ENCODE data around the gene FUT2. TPM values are rescaled to one million over a fixed set of nuclear protein-coding genes. Genes with fewer than 3 reads are reported as not detected.

FUT2 gene
- total and polyA plus RNA-seq, 10 of the 15 experiments (the other 5 are each of a cell fraction or from before 2014, with no cell fraction given): 0.02 to 0.13 (median 0.07) TPM; not detected in 7

DNA sequence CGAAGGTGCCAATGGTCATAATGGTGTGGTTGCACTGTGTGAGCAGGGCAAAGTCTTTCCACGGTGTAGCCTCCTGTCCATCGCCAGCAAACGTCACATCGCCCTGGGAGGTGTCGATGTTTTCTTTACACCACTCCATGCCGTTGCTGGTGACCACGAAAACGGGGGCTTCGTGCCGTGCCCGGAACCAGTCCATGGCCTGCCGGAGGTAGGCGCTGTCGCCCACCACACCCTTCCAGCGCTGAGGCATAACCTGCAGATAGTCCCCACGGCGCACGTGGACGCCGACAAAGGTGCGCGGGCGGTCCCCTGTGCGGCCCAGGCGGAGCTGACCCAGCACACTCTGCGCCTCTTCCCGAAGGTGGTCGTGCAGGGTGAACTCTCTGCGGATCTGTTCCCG lies 54.6 kb downstream of the FUT2 start:
- in situ Hi-C loops (cut with MboI) (no loop called here), intact Hi-C loops (cut with micrococcal nuclease; ENCODE audit: unreplicated experiment) (no loop called here)
- POLR2A ChIA-PET: no interaction called here
- Histone ChIP-seq H3K4me2 (ENCODE audit: control insufficient read depth, insufficient read depth) (no peak overlapping the region), H3K4me1 (ENCODE audit: control insufficient read depth, insufficient read depth, low read length) (no peaks in the 10 kb centered on the region), H3K36me3 (ENCODE audit: control insufficient read depth in 2 of 2, insufficient read depth in 2 of 2, low read length in 1 of 2) (no peaks in the 10 kb centered on the region), H4K20me1 (ENCODE audit: control insufficient read depth, insufficient read depth) (no peaks in the 10 kb centered on the region), H2AFZ (ENCODE audit: control insufficient read depth, low read depth, low read length) (no peak overlapping the region), H3K27me3 (replicated peaks in 1 of 2; ENCODE audit: control insufficient read depth in 2 of 2, insufficient read depth in 2 of 2, low read length in 1 of 2) (peaks cover 2 to 6% of the 10 kb centered on the region in 2 experiments; a peak in 3 of 4 replicates), H3K9ac (ENCODE audit: control insufficient read depth, insufficient read depth, low read length) (no peak overlapping the region), H3K79me2 (ENCODE audit: control insufficient read depth, insufficient read depth, low read length) (no peaks in the 10 kb centered on the region), H3K9me3 (replicated peaks; ENCODE audit: control insufficient read depth, insufficient read depth, low read length) (peaks cover 2% of the 10 kb centered on the region; the same call in 1 of the 3 replicates), H3K4me3 (no peak overlapping the region), H3K27ac (ENCODE audit: control insufficient read depth, insufficient read depth) (no peak overlapping the region)
- CTCF ChIA-PET: no interaction called here
- TF ChIP-seq RELB (IDR thresholded peaks at IDR 0.05; ENCODE audit: low read depth) (no peak), BCL3 (IDR thresholded peaks at IDR 0.05; ENCODE audit: borderline replicate concordance, insufficient read depth, low read depth, low read length, poor library complexity, severe bottlenecking) (no peak), GABPA (IDR thresholded peaks at IDR 0.05; ENCODE audit: low read depth) (no peak), RBBP5 (conservative IDR thresholded peaks at IDR 0.05) (no peak), MEF2B (IDR thresholded peaks at IDR 0.05; ENCODE audit: partially characterized antibody, poor library complexity, severe bottlenecking) (no peak), SMAD1 (IDR thresholded peaks at IDR 0.05; ENCODE audit: low read depth, partially characterized antibody) (no peak), TBL1XR1 (IDR thresholded peaks at IDR 0.05; ENCODE audit: low read depth, low read length) (no peak), BACH1 (IDR thresholded peaks at IDR 0.05; ENCODE audit: borderline replicate concordance) (no peak), MTA2 (IDR thresholded peaks at IDR 0.05; ENCODE audit: low read depth) (no peak), CHD4 (IDR thresholded peaks at IDR 0.05) (no peak), KDM1A (IDR thresholded peaks at IDR 0.05; ENCODE audit: borderline replicate concordance) (no peak), PAX5 (IDR thresholded peaks at IDR 0.05; ENCODE audit: borderline replicate concordance, low read depth, low read length) (no peak)
- TF ChIP-seq, protein P1, sequence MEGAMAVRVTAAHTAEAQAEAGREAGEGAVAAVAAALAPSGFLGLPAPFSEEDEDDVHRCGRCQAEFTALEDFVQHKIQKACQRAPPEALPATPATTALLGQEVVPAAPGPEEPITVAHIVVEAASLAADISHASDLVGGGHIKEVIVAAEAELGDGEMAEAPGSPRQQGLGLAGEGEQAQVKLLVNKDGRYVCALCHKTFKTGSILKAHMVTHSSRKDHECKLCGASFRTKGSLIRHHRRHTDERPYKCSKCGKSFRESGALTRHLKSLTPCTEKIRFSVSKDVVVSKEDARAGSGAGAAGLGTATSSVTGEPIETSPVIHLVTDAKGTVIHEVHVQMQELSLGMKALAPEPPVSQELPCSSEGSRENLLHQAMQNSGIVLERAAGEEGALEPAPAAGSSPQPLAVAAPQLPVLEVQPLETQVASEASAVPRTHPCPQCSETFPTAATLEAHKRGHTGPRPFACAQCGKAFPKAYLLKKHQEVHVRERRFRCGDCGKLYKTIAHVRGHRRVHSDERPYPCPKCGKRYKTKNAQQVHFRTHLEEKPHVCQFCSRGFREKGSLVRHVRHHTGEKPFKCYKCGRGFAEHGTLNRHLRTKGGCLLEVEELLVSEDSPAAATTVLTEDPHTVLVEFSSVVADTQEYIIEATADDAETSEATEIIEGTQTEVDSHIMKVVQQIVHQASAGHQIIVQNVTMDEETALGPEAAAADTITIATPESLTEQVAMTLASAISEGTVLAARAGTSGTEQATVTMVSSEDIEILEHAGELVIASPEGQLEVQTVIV (IDR thresholded peaks at IDR 0.05; ENCODE audit: borderline replicate concordance, partially characterized antibody): no peak
- TF ChIP-seq, protein P2, sequence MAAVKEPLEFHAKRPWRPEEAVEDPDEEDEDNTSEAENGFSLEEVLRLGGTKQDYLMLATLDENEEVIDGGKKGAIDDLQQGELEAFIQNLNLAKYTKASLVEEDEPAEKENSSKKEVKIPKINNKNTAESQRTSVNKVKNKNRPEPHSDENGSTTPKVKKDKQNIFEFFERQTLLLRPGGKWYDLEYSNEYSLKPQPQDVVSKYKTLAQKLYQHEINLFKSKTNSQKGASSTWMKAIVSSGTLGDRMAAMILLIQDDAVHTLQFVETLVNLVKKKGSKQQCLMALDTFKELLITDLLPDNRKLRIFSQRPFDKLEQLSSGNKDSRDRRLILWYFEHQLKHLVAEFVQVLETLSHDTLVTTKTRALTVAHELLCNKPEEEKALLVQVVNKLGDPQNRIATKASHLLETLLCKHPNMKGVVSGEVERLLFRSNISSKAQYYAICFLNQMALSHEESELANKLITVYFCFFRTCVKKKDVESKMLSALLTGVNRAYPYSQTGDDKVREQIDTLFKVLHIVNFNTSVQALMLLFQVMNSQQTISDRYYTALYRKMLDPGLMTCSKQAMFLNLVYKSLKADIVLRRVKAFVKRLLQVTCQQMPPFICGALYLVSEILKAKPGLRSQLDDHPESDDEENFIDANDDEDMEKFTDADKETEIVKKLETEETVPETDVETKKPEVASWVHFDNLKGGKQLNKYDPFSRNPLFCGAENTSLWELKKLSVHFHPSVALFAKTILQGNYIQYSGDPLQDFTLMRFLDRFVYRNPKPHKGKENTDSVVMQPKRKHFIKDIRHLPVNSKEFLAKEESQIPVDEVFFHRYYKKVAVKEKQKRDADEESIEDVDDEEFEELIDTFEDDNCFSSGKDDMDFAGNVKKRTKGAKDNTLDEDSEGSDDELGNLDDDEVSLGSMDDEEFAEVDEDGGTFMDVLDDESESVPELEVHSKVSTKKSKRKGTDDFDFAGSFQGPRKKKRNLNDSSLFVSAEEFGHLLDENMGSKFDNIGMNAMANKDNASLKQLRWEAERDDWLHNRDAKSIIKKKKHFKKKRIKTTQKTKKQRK (IDR thresholded peaks at IDR 0.05; ENCODE audit: low read depth, low read length): no peak
- TF ChIP-seq, protein P3, sequence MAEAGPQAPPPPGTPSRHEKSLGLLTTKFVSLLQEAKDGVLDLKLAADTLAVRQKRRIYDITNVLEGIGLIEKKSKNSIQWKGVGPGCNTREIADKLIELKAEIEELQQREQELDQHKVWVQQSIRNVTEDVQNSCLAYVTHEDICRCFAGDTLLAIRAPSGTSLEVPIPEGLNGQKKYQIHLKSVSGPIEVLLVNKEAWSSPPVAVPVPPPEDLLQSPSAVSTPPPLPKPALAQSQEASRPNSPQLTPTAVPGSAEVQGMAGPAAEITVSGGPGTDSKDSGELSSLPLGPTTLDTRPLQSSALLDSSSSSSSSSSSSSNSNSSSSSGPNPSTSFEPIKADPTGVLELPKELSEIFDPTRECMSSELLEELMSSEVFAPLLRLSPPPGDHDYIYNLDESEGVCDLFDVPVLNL (IDR thresholded peaks at IDR 0.05; ENCODE audit: low read depth, low read length): no peak
- SMC1A ChIA-PET (ENCODE audit: uncharacterized antibody, unreplicated experiment): no interaction called here
- ATAC-seq: no peak
- no peak for DNase-seq (ENCODE audit: low read depth, low spot score)
- RAD21 ChIA-PET (ENCODE audit: unreplicated experiment): no interaction called here
- WGBS (ENCODE audit: insufficient coverage, insufficient replicate concordance, low lambda C conversion rate, missing lambda C conversion rate): 65% methylated on average over 28 of the region's 31 CpGs
- FAIRE-seq: no peak
- BruUV-seq (replicated peaks): no TSS peak

Measured in GM12878 (cell line).